PFSK-1 (cell line): ENCODE data around the gene ADD1.

ENCODE experiments used
- FOXP2 ChIP-seq: optimal IDR thresholded peaks from 2 replicates; pipeline ENCODE3; 2011; ENCODE audit warnings: borderline replicate concordance, control low read depth, inconsistent platforms; ENCODE audit not compliant: insufficient read depth; ENCODE audit errors: extremely low read length, extremely low read depth
- POLR2AphosphoS5 ChIP-seq: IDR thresholded peaks from 2 replicates; pipeline ENCODE4 v1.6.1; 2012; ENCODE audit warnings: low read depth, mild to moderate bottlenecking, control low read depth, low read length, moderate library complexity
- SIN3A ChIP-seq: IDR thresholded peaks from 2 replicates; pipeline ENCODE4 v1.6.1; 2012; ENCODE audit warnings: mild to moderate bottlenecking, low read length, moderate library complexity, borderline replicate concordance; ENCODE audit not compliant: insufficient read depth
- TAF1 ChIP-seq: IDR thresholded peaks from 2 replicates; pipeline ENCODE4 v1.6.1; 2012; ENCODE audit warnings: low read length, control low read depth, borderline replicate concordance; ENCODE audit not compliant: insufficient read depth
- TF ChIP-seq, protein P1 (sequence below), 2 experiments: IDR thresholded peaks; 2 replicates each; pipeline versions ENCODE4 v1.6.1 to v1.8.0; 2011 to 2012; ENCODE audit warnings: low read depth in 2 of 2, low read length in 2 of 2, control low read depth in 1 of 2, inconsistent platforms in 1 of 2, mild to moderate bottlenecking in 1 of 2, moderate library complexity in 1 of 2; ENCODE audit not compliant: insufficient read depth in 1 of 2

The ADD1 gene

DNA sequence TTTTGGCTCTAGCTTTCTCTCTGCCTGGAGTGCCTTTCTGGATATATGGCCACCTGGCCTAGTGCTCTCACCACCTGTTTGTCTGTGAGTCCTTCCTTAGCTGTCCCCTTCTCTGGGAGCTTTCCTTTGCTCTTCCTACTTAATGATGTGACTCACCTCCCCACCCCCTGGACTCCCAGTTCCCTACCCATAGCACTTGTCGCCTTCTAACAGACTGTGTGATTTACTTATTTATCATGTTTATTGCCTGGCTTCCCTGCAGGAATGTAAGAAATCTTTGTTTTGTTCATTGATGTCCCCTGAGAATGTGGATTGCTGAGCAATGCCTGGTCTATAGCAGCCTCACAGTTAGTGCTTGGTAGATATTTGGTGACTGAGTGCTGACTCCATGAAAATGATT is 18.9 kb downstream of the ADD1 start:
- TF ChIP-seq POLR2AphosphoS5 (no peak), SIN3A (no peak), TAF1 (no peak), FOXP2 (no peak)
- TF ChIP-seq, protein P1, sequence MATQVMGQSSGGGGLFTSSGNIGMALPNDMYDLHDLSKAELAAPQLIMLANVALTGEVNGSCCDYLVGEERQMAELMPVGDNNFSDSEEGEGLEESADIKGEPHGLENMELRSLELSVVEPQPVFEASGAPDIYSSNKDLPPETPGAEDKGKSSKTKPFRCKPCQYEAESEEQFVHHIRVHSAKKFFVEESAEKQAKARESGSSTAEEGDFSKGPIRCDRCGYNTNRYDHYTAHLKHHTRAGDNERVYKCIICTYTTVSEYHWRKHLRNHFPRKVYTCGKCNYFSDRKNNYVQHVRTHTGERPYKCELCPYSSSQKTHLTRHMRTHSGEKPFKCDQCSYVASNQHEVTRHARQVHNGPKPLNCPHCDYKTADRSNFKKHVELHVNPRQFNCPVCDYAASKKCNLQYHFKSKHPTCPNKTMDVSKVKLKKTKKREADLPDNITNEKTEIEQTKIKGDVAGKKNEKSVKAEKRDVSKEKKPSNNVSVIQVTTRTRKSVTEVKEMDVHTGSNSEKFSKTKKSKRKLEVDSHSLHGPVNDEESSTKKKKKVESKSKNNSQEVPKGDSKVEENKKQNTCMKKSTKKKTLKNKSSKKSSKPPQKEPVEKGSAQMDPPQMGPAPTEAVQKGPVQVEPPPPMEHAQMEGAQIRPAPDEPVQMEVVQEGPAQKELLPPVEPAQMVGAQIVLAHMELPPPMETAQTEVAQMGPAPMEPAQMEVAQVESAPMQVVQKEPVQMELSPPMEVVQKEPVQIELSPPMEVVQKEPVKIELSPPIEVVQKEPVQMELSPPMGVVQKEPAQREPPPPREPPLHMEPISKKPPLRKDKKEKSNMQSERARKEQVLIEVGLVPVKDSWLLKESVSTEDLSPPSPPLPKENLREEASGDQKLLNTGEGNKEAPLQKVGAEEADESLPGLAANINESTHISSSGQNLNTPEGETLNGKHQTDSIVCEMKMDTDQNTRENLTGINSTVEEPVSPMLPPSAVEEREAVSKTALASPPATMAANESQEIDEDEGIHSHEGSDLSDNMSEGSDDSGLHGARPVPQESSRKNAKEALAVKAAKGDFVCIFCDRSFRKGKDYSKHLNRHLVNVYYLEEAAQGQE (IDR thresholded peaks at IDR 0.05; ENCODE audit: insufficient read depth in 1 of 2, low read depth in 2 of 2, low read length in 2 of 2) = no peak

DNA sequence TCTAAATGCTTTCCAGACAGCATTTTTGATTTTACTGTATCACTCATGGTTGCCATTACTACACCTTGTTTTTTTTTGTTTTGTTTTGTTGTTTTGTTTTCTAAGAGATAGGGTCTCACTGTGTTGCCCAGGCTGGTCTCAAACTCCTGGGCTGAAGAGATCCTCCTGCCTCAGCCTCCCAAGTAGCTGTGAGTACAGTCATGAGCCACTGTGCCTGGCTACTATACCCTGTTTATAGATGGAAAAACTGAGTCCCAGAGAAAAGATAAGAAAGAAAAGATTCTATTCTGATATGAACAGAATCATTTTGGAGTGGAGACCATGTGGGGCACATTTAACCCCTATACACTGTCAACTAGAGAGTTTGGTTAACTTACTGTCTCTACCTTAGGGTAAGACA is 20.0 kb downstream of the ADD1 start:
- TF ChIP-seq, protein P1 (IDR thresholded peaks at IDR 0.05; ENCODE audit: insufficient read depth in 1 of 2, low read depth in 2 of 2, low read length in 2 of 2) = no peak
- TF ChIP-seq FOXP2 (no peak), POLR2AphosphoS5 (no peak), TAF1 (no peak), SIN3A (no peak)

DNA sequence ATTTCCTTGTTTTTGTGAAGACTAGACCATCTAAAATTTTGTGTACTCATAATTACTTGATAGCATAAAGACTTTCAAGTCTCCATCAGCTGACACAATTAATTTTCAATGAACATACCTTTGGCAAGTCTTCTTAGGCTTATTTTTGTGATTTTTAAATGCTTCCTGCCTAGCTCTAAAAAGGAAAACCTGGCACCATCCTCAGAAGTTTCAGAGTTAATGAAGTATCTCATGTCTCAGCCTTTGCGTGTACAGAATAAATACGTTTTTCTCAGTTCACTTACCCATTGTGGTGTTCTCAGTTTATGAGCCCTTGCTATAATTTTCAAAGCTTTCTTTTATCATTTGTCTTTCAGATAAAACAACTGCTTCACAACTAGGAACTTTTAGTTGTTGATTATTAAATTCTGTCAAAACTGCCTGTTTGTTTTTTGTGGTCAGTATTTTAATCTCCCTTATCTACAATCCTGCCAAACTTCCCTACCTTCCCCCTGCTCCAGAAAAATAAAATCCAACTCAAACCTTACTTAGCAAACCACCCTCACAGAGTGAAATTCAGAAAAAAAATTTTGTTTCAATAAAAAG is 21.6 kb downstream of the ADD1 start:
- TF ChIP-seq, protein P1 (IDR thresholded peaks at IDR 0.05; ENCODE audit: insufficient read depth in 1 of 2, low read depth in 2 of 2, low read length in 2 of 2) = no peak
- TF ChIP-seq TAF1 = no peak
- TF ChIP-seq FOXP2 = no peak
- TF ChIP-seq SIN3A = no peak
- no peak for TF ChIP-seq POLR2AphosphoS5

DNA sequence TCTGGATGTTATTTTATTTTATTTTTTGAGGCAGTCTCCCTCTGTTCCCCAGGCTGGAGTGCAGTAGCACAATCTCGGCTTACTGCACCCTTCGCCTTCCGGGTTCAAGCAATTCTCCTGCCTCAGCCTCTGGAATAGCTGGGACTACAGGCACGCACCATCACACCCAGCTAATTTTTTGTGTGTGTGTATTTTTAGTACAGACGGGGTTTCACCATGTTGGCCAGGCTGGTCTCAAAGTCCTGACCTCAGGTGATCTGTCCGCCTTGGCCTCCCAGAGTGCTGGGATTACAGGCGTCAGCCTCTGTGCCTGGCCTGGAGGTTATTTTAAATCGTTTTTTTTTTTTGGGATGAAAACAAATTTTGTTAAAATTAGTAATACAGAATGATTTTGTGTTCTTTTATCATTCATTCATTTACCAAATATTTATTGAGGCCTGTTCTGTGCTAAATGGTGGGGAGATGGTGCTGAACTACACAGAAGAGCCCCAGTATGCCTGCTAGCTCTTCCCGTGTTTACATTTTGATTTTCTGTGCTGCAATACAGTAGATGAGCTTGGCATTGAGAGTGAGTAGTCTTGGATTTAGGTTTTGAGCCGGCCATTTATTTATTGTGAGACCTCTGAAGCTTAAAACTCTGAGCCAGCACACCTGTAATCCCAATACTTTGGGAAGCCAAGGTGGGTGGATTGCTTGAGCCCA is 22.7 kb downstream of the ADD1 start:
- no peak for TF ChIP-seq FOXP2
- TF ChIP-seq, protein P1 (IDR thresholded peaks at IDR 0.05; ENCODE audit: insufficient read depth in 1 of 2, low read depth in 2 of 2, low read length in 2 of 2) = no peak
- no peak for TF ChIP-seq SIN3A
- no peak for TF ChIP-seq POLR2AphosphoS5
- TF ChIP-seq TAF1 = no peak
